ENCODE measurements around the gene HOXC11. TPM values are rescaled to one million over a fixed set of nuclear protein-coding genes. Genes with fewer than 3 reads are reported as not detected.

The HOXC11 gene
- total RNA-seq, 4 donors from 2014 or later, result not detected

GRCh38 chr12:53980104-53980801 is 7.3 kb downstream of the HOXC11 start:
- H3K4me3 ChIP-seq, result no peak overlapping the region
- no peaks in the 10 kb centered on the region for H3K9me3 ChIP-seq
- TF ChIP-seq, protein P1, sequence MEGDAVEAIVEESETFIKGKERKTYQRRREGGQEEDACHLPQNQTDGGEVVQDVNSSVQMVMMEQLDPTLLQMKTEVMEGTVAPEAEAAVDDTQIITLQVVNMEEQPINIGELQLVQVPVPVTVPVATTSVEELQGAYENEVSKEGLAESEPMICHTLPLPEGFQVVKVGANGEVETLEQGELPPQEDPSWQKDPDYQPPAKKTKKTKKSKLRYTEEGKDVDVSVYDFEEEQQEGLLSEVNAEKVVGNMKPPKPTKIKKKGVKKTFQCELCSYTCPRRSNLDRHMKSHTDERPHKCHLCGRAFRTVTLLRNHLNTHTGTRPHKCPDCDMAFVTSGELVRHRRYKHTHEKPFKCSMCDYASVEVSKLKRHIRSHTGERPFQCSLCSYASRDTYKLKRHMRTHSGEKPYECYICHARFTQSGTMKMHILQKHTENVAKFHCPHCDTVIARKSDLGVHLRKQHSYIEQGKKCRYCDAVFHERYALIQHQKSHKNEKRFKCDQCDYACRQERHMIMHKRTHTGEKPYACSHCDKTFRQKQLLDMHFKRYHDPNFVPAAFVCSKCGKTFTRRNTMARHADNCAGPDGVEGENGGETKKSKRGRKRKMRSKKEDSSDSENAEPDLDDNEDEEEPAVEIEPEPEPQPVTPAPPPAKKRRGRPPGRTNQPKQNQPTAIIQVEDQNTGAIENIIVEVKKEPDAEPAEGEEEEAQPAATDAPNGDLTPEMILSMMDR (IDR thresholded peaks at IDR 0.05), result no peak
- no peak for TF ChIP-seq POLR2A (IDR thresholded peaks at IDR 0.05)
- no peak for TF ChIP-seq EP300 (IDR thresholded peaks at IDR 0.05)
- no peak for TF ChIP-seq POLR2AphosphoS5 (IDR thresholded peaks at IDR 0.05)
- ATAC-seq, result no peak
- 26% methylated on average over 6 of the region's 7 CpGs; no CpG with 5 or more reads in 1 of the 2 donors for WGBS, 2 donors (ENCODE audit: low coverage in 1 of 2)
- H3K36me3 ChIP-seq, result no peaks in the 10 kb centered on the region
- H3K27me3 ChIP-seq, result peaks cover 100% of the 10 kb centered on the region
- peaks cover 0 to 19% (median 4%) of the 10 kb centered on the region in 3 donors for H3K4me1 ChIP-seq
- no peak overlapping the region for H3K27ac ChIP-seq

GRCh38 chr12:53980802-53981496 is 8.0 kb downstream of the HOXC11 start:
- WGBS, 2 donors (ENCODE audit: low coverage in 1 of 2), result 22 to 55% methylated on average over 8 to 13 of the region's 15 CpGs
- no peaks in the 10 kb centered on the region for H3K36me3 ChIP-seq
- no peak for ATAC-seq
- no peak overlapping the region for H3K27ac ChIP-seq
- TF ChIP-seq, protein P1 (IDR thresholded peaks at IDR 0.05), result no peak
- TF ChIP-seq POLR2A (IDR thresholded peaks at IDR 0.05) (no peak), POLR2AphosphoS5 (IDR thresholded peaks at IDR 0.05) (no peak), EP300 (IDR thresholded peaks at IDR 0.05) (no peak)
- H3K4me1 ChIP-seq, result peaks cover 0 to 20% (median 11%) of the 10 kb centered on the region in 3 donors
- peaks cover 100% of the 10 kb centered on the region for H3K27me3 ChIP-seq
- no peaks in the 10 kb centered on the region for H3K9me3 ChIP-seq
- no peak overlapping the region for H3K4me3 ChIP-seq

DNA sequence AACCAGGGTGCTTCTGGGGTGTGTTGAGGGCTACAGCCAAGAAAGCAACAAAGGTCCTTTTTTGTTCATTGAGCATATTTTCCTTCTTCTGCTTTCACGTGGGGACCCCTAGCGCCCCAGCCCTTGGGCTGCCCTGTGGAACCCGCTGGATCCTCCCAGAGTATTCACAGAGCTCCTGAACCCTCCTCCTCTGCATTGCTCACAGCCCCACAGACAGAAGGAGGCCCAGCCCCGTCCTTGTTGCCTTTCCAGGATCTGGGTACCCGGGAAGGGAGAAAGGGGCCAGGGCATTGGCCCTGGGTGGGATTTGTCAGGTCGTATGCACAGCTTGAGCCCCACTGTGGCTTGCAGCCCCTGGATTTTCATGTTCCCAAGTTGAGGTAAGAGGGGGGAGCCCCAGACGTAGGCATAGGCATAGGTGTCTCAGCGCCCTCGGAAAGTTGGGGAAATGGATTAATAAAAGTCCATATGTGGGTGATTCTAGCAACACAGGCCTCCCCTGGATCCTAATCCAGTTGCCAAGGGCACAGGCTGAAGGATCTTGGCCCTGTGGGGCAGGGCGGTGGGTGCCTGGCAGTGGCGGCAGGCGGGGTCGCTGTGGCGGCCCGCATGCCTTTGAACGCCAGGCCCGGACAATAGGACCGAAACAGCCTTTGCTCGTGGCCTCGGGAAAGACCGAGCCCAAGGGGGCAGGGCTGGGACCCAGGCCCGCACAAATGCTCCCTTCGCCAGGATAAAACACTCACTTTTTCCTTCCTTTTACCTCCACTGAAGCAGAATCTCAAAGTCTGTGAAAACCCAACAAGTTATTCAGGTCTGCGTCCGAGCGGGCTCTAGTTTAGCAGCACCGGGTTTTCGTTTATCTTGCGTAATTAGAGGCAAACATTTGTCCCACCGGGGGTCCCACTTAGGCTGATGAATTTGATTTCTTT is 9.0 kb downstream of the HOXC11 start:
- peaks cover 0 to 27% (median 16%) of the 10 kb centered on the region in 3 donors for H3K4me1 ChIP-seq
- no peak for TF ChIP-seq POLR2A (IDR thresholded peaks at IDR 0.05)
- no peak overlapping the region for H3K4me3 ChIP-seq
- peaks cover 100% of the 10 kb centered on the region for H3K27me3 ChIP-seq
- ATAC-seq, result no peak
- H3K36me3 ChIP-seq, result no peaks in the 10 kb centered on the region
- WGBS, 2 donors (ENCODE audit: low coverage in 1 of 2), result 16 to 18% methylated on average over 8 to 15 of the region's 30 CpGs
- no peak overlapping the region for H3K27ac ChIP-seq
- H3K9me3 ChIP-seq, result no peaks in the 10 kb centered on the region

DNA sequence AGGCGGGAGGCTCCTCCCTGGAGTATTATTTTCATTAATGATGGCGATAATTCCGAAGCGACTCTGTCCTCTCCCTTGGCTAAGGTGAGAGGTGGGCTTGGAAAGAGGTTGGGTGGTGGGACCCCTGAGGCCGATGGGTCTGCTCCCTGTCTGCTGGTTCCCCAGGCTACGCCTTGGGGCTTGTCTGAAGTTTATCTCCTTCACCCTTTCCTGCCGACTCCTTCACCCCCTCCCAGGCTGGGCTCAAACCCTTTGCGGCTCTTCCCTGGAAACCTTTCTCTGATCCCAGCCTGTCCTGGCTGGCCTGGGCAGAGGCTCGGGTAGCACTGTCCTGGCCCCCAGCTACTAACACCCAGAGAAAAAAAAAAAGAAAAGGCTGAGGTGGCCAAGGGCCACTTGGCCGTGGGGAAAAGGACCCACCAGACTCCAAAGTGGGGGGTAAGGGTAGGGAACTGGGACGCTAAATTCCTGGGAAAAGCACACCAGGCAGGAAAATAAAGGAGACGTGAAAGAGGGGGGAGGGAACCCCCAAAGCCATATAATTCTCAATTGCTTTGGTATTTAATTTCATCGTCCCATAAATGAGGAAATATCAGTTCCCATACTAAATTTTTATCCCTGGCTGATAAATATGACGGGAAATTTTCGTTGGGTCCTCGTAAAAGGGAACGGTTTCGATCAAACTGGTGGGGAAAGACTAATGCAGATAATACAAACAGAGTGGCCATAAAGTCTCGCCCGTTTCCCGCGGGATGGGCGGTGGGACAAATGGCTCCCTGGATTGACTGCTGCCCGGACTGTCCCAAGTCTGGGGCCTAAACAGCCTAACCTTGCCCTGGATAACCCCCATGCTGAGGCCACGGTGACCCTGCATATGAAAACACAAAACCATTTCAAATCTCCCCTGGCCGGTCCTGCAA is 10.0 kb downstream of the HOXC11 start:
- peaks cover 0 to 27% (median 16%) of the 10 kb centered on the region in 3 donors for H3K4me1 ChIP-seq
- 8 to 13% methylated on average over 8 to 24 of the region's 26 CpGs for WGBS, 2 donors (ENCODE audit: low coverage in 1 of 2)
- TF ChIP-seq, protein P1 (IDR thresholded peaks at IDR 0.05), result no peak
- TF ChIP-seq EP300 (IDR thresholded peaks at IDR 0.05) (no peak), POLR2AphosphoS5 (IDR thresholded peaks at IDR 0.05) (no peak), POLR2A (IDR thresholded peaks at IDR 0.05) (no peak)
- H3K4me3 ChIP-seq, result no peak overlapping the region
- no peaks in the 10 kb centered on the region for H3K9me3 ChIP-seq
- no peak overlapping the region for H3K27ac ChIP-seq
- H3K27me3 ChIP-seq, result peaks cover 100% of the 10 kb centered on the region
- ATAC-seq, result no peak
- H3K36me3 ChIP-seq, result no peaks in the 10 kb centered on the region

Measured in gastroesophageal sphincter (tissue), 4 donors.